Vagina (tissue), 2 donors: Measurements from ENCODE around the gene SPDYA.

Experiments
- CTCF ChIP-seq, 3 experiments: fragments of 450-650 bp in 2 of 3; fragments of 200-600 bp in 1 of 3; sonication (generic) in 1 of 3; IDR thresholded peaks; one replicate each; pipeline ENCODE4 v1.5.1; 2017 to 2019; ENCODE audit warnings: antibody characterized with exemption in 3 of 3, mild to moderate bottlenecking in 2 of 3, moderate library complexity in 2 of 3
- POLR2AphosphoS5 ChIP-seq, 2 donors: sonication (generic); formaldehyde crosslinking; IDR thresholded peaks; one replicate each; pipeline ENCODE4 v1.9.0; 2017; ENCODE audit warnings: antibody characterized with exemption in 2 of 2, mild to moderate bottlenecking in 2 of 2, low read depth in 1 of 2; ENCODE audit not compliant: insufficient read depth in 1 of 2

- TF ChIP-seq CTCF (IDR thresholded peaks at IDR 0.05) (no peak), POLR2AphosphoS5 (IDR thresholded peaks at IDR 0.05; ENCODE audit: insufficient read depth in 1 of 2, low read depth in 1 of 2) (no peak)
Observed at GRCh38 chr2:28772351-28772750, 38.3 kb upstream of the SPDYA start.
